ENCODE measurements around the gene ERI2. TPM values are rescaled to one million over a fixed set of nuclear protein-coding genes. Genes with fewer than 3 reads are reported as not detected.

ERI2 gene
- total RNA-seq, 1 experiment from 2014 or later = 22.4 TPM

DNA sequence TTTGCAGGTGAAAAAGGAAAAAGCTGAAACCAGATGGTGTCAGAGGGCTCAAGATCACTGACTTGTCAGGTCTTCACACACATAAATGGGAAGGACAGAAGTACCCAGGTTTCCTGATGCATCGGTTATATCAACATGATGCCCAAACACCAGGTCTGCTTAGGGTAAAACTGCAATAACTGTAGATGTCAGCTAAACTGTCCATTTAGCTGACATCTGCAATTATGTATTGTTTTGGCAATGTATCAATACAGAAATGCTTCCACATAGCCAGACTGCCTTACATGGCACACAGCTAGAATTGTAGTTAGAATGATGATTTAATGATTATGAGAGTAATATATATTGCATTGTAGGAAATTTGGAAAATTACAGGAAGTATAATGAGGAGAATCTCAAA lies 37.5 kb downstream of the ERI2 start:
- no peak overlapping the region for H4K8ac ChIP-seq (replicated peaks; ENCODE audit: insufficient read length, low read depth, low read length)
- H2BK15ac ChIP-seq (ENCODE audit: low read depth, low read length) = no peak overlapping the region
- H3K4me1 ChIP-seq (ENCODE audit: insufficient read depth, low read length) = no peaks in the 10 kb centered on the region
- H2AFZ ChIP-seq (ENCODE audit: low read length) = no peak overlapping the region
- H3K79me1 ChIP-seq (ENCODE audit: insufficient read depth, low read depth, low read length, poor library complexity, severe bottlenecking) = no peaks in the 10 kb centered on the region
- H4K20me1 ChIP-seq (ENCODE audit: control insufficient read depth, insufficient read depth, insufficient read length) = no peaks in the 10 kb centered on the region
- H2BK20ac ChIP-seq (ENCODE audit: low read depth, low read length, poor library complexity, severe bottlenecking) = no peak overlapping the region
- H3K27me3 Mint-ChIP-seq (ENCODE audit: low read depth) = 0 out of 2 replicates have a peak, but pooled peaks cover 3% of the 10 kb centered on the region
- DNase-seq = no peak
- H3K79me2 ChIP-seq (ENCODE audit: insufficient read depth, low read length) = no peaks in the 10 kb centered on the region
- H3K14ac ChIP-seq (ENCODE audit: insufficient read depth, low read length) = no peak overlapping the region
- H3K27ac Mint-ChIP-seq = no peak overlapping the region
- no peak overlapping the region for H3K56ac ChIP-seq (ENCODE audit: insufficient read length, low read depth, low read length)
- H3K27ac ChIP-seq (ENCODE audit: insufficient read length, low read depth, low read length) = no peak overlapping the region
- TF ChIP-seq CTCF (conservative IDR thresholded peaks at IDR 0.05) = no peak
- no peak overlapping the region for H3K23ac ChIP-seq (ENCODE audit: insufficient read length, low read depth, low read length)
- H3K23me2 ChIP-seq (ENCODE audit: insufficient read length, low read depth, low read length, poor library complexity, severe bottlenecking) = no peaks in the 10 kb centered on the region
- H4K91ac ChIP-seq (ENCODE audit: insufficient read length, low read depth, low read length) = no peak overlapping the region
- H4K5ac ChIP-seq (ENCODE audit: insufficient read length, low read depth, low read length) = no peak overlapping the region
- H3K4me1 Mint-ChIP-seq = peaks cover 8 to 10% of the 10 kb centered on the region in 2 experiments
- no peaks in the 10 kb centered on the region for H3K9me3 Mint-ChIP-seq
- no peak overlapping the region for H3T11ph ChIP-seq (ENCODE audit: low read length)
- no peak overlapping the region for H3K4me2 ChIP-seq (ENCODE audit: insufficient read depth, insufficient read length, low read length)
- H2BK120ac ChIP-seq (ENCODE audit: low read depth, low read length, poor library complexity, severe bottlenecking) = no peak overlapping the region
- no peak overlapping the region for H3K4ac ChIP-seq (ENCODE audit: low read depth, low read length)
- H2BK12ac ChIP-seq (ENCODE audit: insufficient read length, low read depth, low read length) = no peak overlapping the region
- WGBS (ENCODE audit: extremely low coverage, insufficient read length, low lambda C conversion rate) = no CpG with 5 or more reads among the region's 1 CpG
- H3K27me3 ChIP-seq (ENCODE audit: insufficient read depth, low read length) = no peaks in the 10 kb centered on the region
- no peak overlapping the region for H3K4me3 Mint-ChIP-seq
- no peaks in the 10 kb centered on the region for H3K36me3 Mint-ChIP-seq (ENCODE audit: insufficient read depth in 1 of 3, low read depth in 3 of 3)
- H2AK5ac ChIP-seq (ENCODE audit: insufficient read length, low read length) = no peak overlapping the region
- no peak overlapping the region for H2BK5ac ChIP-seq (ENCODE audit: insufficient read length, low read length)
- H3K18ac ChIP-seq (ENCODE audit: insufficient read length, low read depth, low read length) = no peak overlapping the region
- no peaks in the 10 kb centered on the region for H3K9me3 ChIP-seq (ENCODE audit: control insufficient read depth, low read depth, low read length)
- no peak overlapping the region for H3K9ac ChIP-seq (ENCODE audit: extremely low read depth, insufficient read length, low read length)

All from H9 (cell line).